ENCODE measurements around the gene TFIP11.

TFIP11 gene

GRCh38 chr22:26462641-26463040, 49.6 kb downstream of the TFIP11 start:
- H3K36me3 ChIP-seq (ENCODE audit: control insufficient read depth, insufficient read depth, low read length) = peaks cover 37% of the 10 kb centered on the region

GRCh38 chr22:26462051-26462450, 50.2 kb downstream of the TFIP11 start:
- no peak overlapping the region for H3K9ac ChIP-seq (ENCODE audit: low read length)
- peaks cover 35% of the 10 kb centered on the region for H3K36me3 ChIP-seq (ENCODE audit: control insufficient read depth, insufficient read depth, low read length)
- no peak overlapping the region for H3K4me3 ChIP-seq (ENCODE audit: low read length)
- H3K27ac ChIP-seq (ENCODE audit: low read depth, low read length) = no peak overlapping the region
- H3K4me1 ChIP-seq (ENCODE audit: control insufficient read depth, insufficient read depth, low read length) = peaks cover 10% of the 10 kb centered on the region
- no peaks in the 10 kb centered on the region for H3K27me3 ChIP-seq (ENCODE audit: control insufficient read depth, insufficient read depth, low read length)

More at GRCh38 chr22:26462641-26463040, 49.6 kb downstream of the TFIP11 start:
- no peak overlapping the region for H3K9ac ChIP-seq (ENCODE audit: low read length)
- H3K27me3 ChIP-seq (ENCODE audit: control insufficient read depth, insufficient read depth, low read length) = no peaks in the 10 kb centered on the region
- no peak overlapping the region for H3K4me3 ChIP-seq (ENCODE audit: low read length)
- H3K4me1 ChIP-seq (ENCODE audit: control insufficient read depth, insufficient read depth, low read length) = peaks cover 10% of the 10 kb centered on the region
- no peak overlapping the region for H3K27ac ChIP-seq (ENCODE audit: low read depth, low read length)

- H3K27ac ChIP-seq (ENCODE audit: low read depth, low read length) = no peak overlapping the region
- H3K36me3 ChIP-seq (ENCODE audit: control insufficient read depth, insufficient read depth, low read length) = peaks cover 34% of the 10 kb centered on the region
- no peaks in the 10 kb centered on the region for H3K27me3 ChIP-seq (ENCODE audit: control insufficient read depth, insufficient read depth, low read length)
- peaks cover 10% of the 10 kb centered on the region for H3K4me1 ChIP-seq (ENCODE audit: control insufficient read depth, insufficient read depth, low read length)
- no peak overlapping the region for H3K4me3 ChIP-seq (ENCODE audit: low read length)
- H3K9ac ChIP-seq (ENCODE audit: low read length) = no peak overlapping the region
These were observed 51.0 kb downstream of the TFIP11 start for GRCh38 chr22:26461188-26461810.

- Histone ChIP-seq H3K4me1 (ENCODE audit: control insufficient read depth, insufficient read depth, low read length) (peaks cover 10% of the 10 kb centered on the region), H3K4me3 (ENCODE audit: low read length) (no peak overlapping the region), H3K9ac (ENCODE audit: low read length) (no peak overlapping the region), H3K27me3 (ENCODE audit: control insufficient read depth, insufficient read depth, low read length) (no peaks in the 10 kb centered on the region), H3K27ac (ENCODE audit: low read depth, low read length) (no peak overlapping the region), H3K36me3 (ENCODE audit: control insufficient read depth, insufficient read depth, low read length) (peaks cover 31% of the 10 kb centered on the region)
These were observed 52.1 kb downstream of the TFIP11 start for GRCh38 chr22:26460202-26460601.

GRCh38 chr22:26457661-26458272, 54.5 kb downstream of the TFIP11 start:
- H3K9ac ChIP-seq (ENCODE audit: low read length) = no peak overlapping the region
- H3K4me3 ChIP-seq (ENCODE audit: low read length) = no peak overlapping the region
- H3K27ac ChIP-seq (ENCODE audit: low read depth, low read length) = no peak overlapping the region
- peaks cover 24% of the 10 kb centered on the region for H3K36me3 ChIP-seq (ENCODE audit: control insufficient read depth, insufficient read depth, low read length)
- no peaks in the 10 kb centered on the region for H3K27me3 ChIP-seq (ENCODE audit: control insufficient read depth, insufficient read depth, low read length)
- peaks cover 3% of the 10 kb centered on the region for H3K4me1 ChIP-seq (ENCODE audit: control insufficient read depth, insufficient read depth, low read length)

- Histone ChIP-seq H3K36me3 (ENCODE audit: control insufficient read depth, insufficient read depth, low read length) (peaks cover 27% of the 10 kb centered on the region), H3K9ac (ENCODE audit: low read length) (no peak overlapping the region), H3K27ac (ENCODE audit: low read depth, low read length) (no peak overlapping the region), H3K27me3 (ENCODE audit: control insufficient read depth, insufficient read depth, low read length) (no peaks in the 10 kb centered on the region), H3K4me3 (ENCODE audit: low read length) (no peak overlapping the region), H3K4me1 (ENCODE audit: control insufficient read depth, insufficient read depth, low read length) (no peaks in the 10 kb centered on the region)
These were observed 58.3 kb downstream of the TFIP11 start for GRCh38 chr22:26453812-26454500.

- H3K4me1 ChIP-seq (ENCODE audit: control insufficient read depth, insufficient read depth, low read length) = no peaks in the 10 kb centered on the region
- no peaks in the 10 kb centered on the region for H3K27me3 ChIP-seq (ENCODE audit: control insufficient read depth, insufficient read depth, low read length)
- H3K9ac ChIP-seq (ENCODE audit: low read length) = no peak overlapping the region
- no peak overlapping the region for H3K27ac ChIP-seq (ENCODE audit: low read depth, low read length)
- H3K4me3 ChIP-seq (ENCODE audit: low read length) = no peak overlapping the region
- H3K36me3 ChIP-seq (ENCODE audit: control insufficient read depth, insufficient read depth, low read length) = peaks cover 26% of the 10 kb centered on the region
These were observed 59.1 kb downstream of the TFIP11 start for GRCh38 chr22:26453216-26453615.

GRCh38 chr22:26452236-26453016, 59.8 kb downstream of the TFIP11 start:
- Histone ChIP-seq H3K27me3 (ENCODE audit: control insufficient read depth, insufficient read depth, low read length) (no peaks in the 10 kb centered on the region), H3K9ac (ENCODE audit: low read length) (no peak overlapping the region), H3K27ac (ENCODE audit: low read depth, low read length) (no peak overlapping the region)

GRCh38 chr22:26450453-26451185, 61.7 kb downstream of the TFIP11 start:
- peaks cover 15% of the 10 kb centered on the region for H3K36me3 ChIP-seq (ENCODE audit: control insufficient read depth, insufficient read depth, low read length)
- peaks cover 7% of the 10 kb centered on the region for H3K4me1 ChIP-seq (ENCODE audit: control insufficient read depth, insufficient read depth, low read length)
- no peak overlapping the region for H3K4me3 ChIP-seq (ENCODE audit: low read length)
- H3K9ac ChIP-seq (ENCODE audit: low read length) = no peak overlapping the region
- H3K27ac ChIP-seq (ENCODE audit: low read depth, low read length) = no peak overlapping the region
- no peaks in the 10 kb centered on the region for H3K27me3 ChIP-seq (ENCODE audit: control insufficient read depth, insufficient read depth, low read length)

More at GRCh38 chr22:26452236-26453016, 59.8 kb downstream of the TFIP11 start:
- Histone ChIP-seq H3K36me3 (ENCODE audit: control insufficient read depth, insufficient read depth, low read length) (peaks cover 20% of the 10 kb centered on the region), H3K4me3 (ENCODE audit: low read length) (no peak overlapping the region), H3K4me1 (ENCODE audit: control insufficient read depth, insufficient read depth, low read length) (peaks cover 4% of the 10 kb centered on the region)

- Histone ChIP-seq H3K4me3 (ENCODE audit: low read length) (no peak overlapping the region), H3K27ac (ENCODE audit: low read depth, low read length) (no peak overlapping the region), H3K27me3 (ENCODE audit: control insufficient read depth, insufficient read depth, low read length) (no peaks in the 10 kb centered on the region), H3K36me3 (ENCODE audit: control insufficient read depth, insufficient read depth, low read length) (peaks cover 12% of the 10 kb centered on the region), H3K4me1 (ENCODE audit: control insufficient read depth, insufficient read depth, low read length) (peaks cover 7% of the 10 kb centered on the region), H3K9ac (ENCODE audit: low read length) (no peak overlapping the region)
These were observed 63.3 kb downstream of the TFIP11 start for GRCh38 chr22:26448941-26449340.

GRCh38 chr22:26448334-26448733, 63.9 kb downstream of the TFIP11 start:
- H3K36me3 ChIP-seq (ENCODE audit: control insufficient read depth, insufficient read depth, low read length) = peaks cover 8% of the 10 kb centered on the region
- H3K27ac ChIP-seq (ENCODE audit: low read depth, low read length) = no peak overlapping the region
- H3K4me1 ChIP-seq (ENCODE audit: control insufficient read depth, insufficient read depth, low read length) = peaks cover 7% of the 10 kb centered on the region
- H3K4me3 ChIP-seq (ENCODE audit: low read length) = no peak overlapping the region
- no peak overlapping the region for H3K9ac ChIP-seq (ENCODE audit: low read length)
- H3K27me3 ChIP-seq (ENCODE audit: control insufficient read depth, insufficient read depth, low read length) = no peaks in the 10 kb centered on the region
